ENCODE data around the gene PAEP. TPM values are rescaled to one million over a fixed set of nuclear protein-coding genes. Genes with fewer than 3 reads are reported as not detected.

The PAEP gene
- total RNA-seq, 1 experiment from 2014 or later, result not detected

GRCh38 chr9:135589596-135590485 is 28.3 kb downstream of the PAEP start:
- ChIA-PET CTCF (no interaction called here), POLR2A (no interaction called here)
- Histone ChIP-seq H3K9me3 (ENCODE audit: control insufficient read depth, insufficient read depth, low read depth, low read length) (no peaks in the 10 kb centered on the region), H3K27ac (ENCODE audit: low read length) (no peak overlapping the region), H3K36me3 (ENCODE audit: control insufficient read depth, insufficient read depth, low read length) (no peaks in the 10 kb centered on the region), H3K4me1 (ENCODE audit: control insufficient read depth, insufficient read depth, low read length) (no peaks in the 10 kb centered on the region), H3K27me3 (ENCODE audit: control insufficient read depth, insufficient read depth, low read length) (no peaks in the 10 kb centered on the region), H3K4me3 (ENCODE audit: low read depth in 2 of 2, low read length in 2 of 2) (no peak overlapping the region)
- in situ Hi-C loops (cut with HindIII; ENCODE audit: low pct_unique_long_range_greater_than_20kb, low sequenced_read_pairs), result no loop called here
- ATAC-seq (no peak), DNase-seq (ENCODE audit: low read depth, low spot score) (no peak)
- intact Hi-C loops (cut with micrococcal nuclease; ENCODE audit: unreplicated experiment), result no loop called here
- TF ChIP-seq CTCF (IDR thresholded peaks at IDR 0.05) (no peak), SIN3A (IDR thresholded peaks at IDR 0.05; ENCODE audit: borderline replicate concordance, insufficient read depth, low read depth, low read length) (no peak), TCF7L2 (IDR thresholded peaks at IDR 0.05; ENCODE audit: low read depth, low read length) (no peak), POLR2AphosphoS5 (IDR thresholded peaks at IDR 0.05; ENCODE audit: low read depth, low read length) (no peak), REST (IDR thresholded peaks at IDR 0.05; ENCODE audit: insufficient read depth in 1 of 2, low read depth in 2 of 2, low read length in 1 of 2) (no peak)
- no TSS peak for BruUV-seq (replicated peaks)

GRCh38 chr9:135590486-135591079 is 29.0 kb downstream of the PAEP start:
- Histone ChIP-seq H3K27me3 (ENCODE audit: control insufficient read depth, insufficient read depth, low read length) (0 out of 2 replicates have a peak, but pooled peaks cover 2% of the 10 kb centered on the region), H3K4me3 (ENCODE audit: low read depth in 2 of 2, low read length in 2 of 2) (no peak overlapping the region), H3K27ac (ENCODE audit: low read length) (no peak overlapping the region), H3K4me1 (ENCODE audit: control insufficient read depth, insufficient read depth, low read length) (no peaks in the 10 kb centered on the region), H3K36me3 (ENCODE audit: control insufficient read depth, insufficient read depth, low read length) (no peaks in the 10 kb centered on the region), H3K9me3 (ENCODE audit: control insufficient read depth, insufficient read depth, low read depth, low read length) (no peaks in the 10 kb centered on the region)
- intact Hi-C loops (cut with micrococcal nuclease; ENCODE audit: unreplicated experiment), result no loop called here
- ChIA-PET POLR2A (no interaction called here), CTCF (no interaction called here)
- in situ Hi-C loops (cut with HindIII; ENCODE audit: low pct_unique_long_range_greater_than_20kb, low sequenced_read_pairs), result no loop called here
- ATAC-seq (no peak), DNase-seq (ENCODE audit: low read depth, low spot score) (no peak)
- no TSS peak for BruUV-seq (replicated peaks)
- TF ChIP-seq TCF7L2 (IDR thresholded peaks at IDR 0.05; ENCODE audit: low read depth, low read length) (no peak), SIN3A (IDR thresholded peaks at IDR 0.05; ENCODE audit: borderline replicate concordance, insufficient read depth, low read depth, low read length) (no peak), CTCF (IDR thresholded peaks at IDR 0.05) (no peak), POLR2AphosphoS5 (IDR thresholded peaks at IDR 0.05; ENCODE audit: low read depth, low read length) (no peak), REST (IDR thresholded peaks at IDR 0.05; ENCODE audit: insufficient read depth in 1 of 2, low read depth in 2 of 2, low read length in 1 of 2) (no peak)

Measured in Panc1 (cell line).